ENCODE data around the gene SNX5.

SNX5 gene

DNA sequence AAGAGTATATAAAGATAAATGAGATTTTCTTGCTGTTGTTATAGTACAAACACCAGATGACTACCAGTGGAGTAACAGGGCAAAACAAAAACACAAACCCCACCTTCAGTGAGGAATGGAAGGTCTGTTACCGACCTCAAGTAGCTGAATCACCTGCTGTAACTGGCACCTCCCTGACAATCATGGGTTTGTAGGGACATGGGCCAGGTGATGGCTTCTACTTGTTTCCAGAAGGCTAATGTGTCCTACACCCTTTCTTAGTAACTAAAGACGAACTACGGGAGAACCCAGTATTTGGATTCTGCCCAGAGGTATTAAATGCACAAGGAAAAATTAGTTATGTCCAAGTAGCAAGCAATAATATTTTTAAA, 26.8 kb downstream of the SNX5 start:
- H3K4me3 ChIP-seq (ENCODE audit: low read depth, low read length) = no peak overlapping the region
- no peak for TF ChIP-seq MYC (IDR thresholded peaks at IDR 0.05; ENCODE audit: low read depth, low read length)
- TF ChIP-seq, protein P1, sequence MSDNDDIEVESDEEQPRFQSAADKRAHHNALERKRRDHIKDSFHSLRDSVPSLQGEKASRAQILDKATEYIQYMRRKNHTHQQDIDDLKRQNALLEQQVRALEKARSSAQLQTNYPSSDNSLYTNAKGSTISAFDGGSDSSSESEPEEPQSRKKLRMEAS (IDR thresholded peaks at IDR 0.05; ENCODE audit: low read depth, low read length) = no peak
- no peak for TF ChIP-seq POLR2A (IDR thresholded peaks at IDR 0.05; ENCODE audit: extremely low read depth, insufficient read length)
- TF ChIP-seq, protein P2, sequence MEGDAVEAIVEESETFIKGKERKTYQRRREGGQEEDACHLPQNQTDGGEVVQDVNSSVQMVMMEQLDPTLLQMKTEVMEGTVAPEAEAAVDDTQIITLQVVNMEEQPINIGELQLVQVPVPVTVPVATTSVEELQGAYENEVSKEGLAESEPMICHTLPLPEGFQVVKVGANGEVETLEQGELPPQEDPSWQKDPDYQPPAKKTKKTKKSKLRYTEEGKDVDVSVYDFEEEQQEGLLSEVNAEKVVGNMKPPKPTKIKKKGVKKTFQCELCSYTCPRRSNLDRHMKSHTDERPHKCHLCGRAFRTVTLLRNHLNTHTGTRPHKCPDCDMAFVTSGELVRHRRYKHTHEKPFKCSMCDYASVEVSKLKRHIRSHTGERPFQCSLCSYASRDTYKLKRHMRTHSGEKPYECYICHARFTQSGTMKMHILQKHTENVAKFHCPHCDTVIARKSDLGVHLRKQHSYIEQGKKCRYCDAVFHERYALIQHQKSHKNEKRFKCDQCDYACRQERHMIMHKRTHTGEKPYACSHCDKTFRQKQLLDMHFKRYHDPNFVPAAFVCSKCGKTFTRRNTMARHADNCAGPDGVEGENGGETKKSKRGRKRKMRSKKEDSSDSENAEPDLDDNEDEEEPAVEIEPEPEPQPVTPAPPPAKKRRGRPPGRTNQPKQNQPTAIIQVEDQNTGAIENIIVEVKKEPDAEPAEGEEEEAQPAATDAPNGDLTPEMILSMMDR (IDR thresholded peaks at IDR 0.05; ENCODE audit: low read depth, low read length) = no peak
- DNase-seq (ENCODE audit: low read depth) = no peak

DNA sequence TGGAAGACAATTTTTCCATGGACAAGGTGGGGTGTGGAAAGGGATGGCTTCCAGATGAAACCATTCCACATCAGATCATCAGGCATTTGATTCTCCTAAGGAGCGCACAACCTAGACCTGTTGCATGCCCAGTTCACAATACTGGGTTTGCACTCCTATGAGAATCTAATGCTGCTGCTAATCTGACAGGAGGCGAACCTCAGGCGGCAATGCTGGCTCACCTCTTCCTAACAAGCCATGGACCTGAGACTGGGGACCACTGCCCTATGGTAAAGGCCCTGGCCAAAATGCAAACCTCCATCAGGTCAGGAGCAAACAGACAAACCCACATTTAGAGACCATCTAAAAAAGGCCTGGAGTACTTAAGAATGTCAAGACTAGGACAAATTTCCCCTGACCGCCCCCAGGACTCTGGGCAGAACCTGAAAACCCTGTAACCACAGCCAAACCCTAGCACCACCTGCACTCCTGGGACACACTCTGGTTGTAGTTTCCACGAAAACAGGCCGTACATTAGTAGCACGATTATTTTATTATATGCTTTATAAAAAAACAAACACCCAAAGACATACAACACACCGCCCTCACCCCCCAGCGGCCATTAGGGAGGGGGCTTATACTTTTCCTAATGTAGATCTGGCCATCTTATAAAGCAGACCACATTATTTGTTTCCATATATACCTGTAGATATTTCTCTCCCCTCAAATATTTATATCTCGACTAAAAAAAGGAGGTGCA, 27.3 kb downstream of the SNX5 start:
- TF ChIP-seq POLR2A (IDR thresholded peaks at IDR 0.05; ENCODE audit: extremely low read depth, insufficient read length) = no peak
- no peak for TF ChIP-seq MYC (IDR thresholded peaks at IDR 0.05; ENCODE audit: low read depth, low read length)
- DNase-seq (ENCODE audit: low read depth) = no peak
- H3K4me3 ChIP-seq (ENCODE audit: low read depth, low read length) = no peak overlapping the region

DNA sequence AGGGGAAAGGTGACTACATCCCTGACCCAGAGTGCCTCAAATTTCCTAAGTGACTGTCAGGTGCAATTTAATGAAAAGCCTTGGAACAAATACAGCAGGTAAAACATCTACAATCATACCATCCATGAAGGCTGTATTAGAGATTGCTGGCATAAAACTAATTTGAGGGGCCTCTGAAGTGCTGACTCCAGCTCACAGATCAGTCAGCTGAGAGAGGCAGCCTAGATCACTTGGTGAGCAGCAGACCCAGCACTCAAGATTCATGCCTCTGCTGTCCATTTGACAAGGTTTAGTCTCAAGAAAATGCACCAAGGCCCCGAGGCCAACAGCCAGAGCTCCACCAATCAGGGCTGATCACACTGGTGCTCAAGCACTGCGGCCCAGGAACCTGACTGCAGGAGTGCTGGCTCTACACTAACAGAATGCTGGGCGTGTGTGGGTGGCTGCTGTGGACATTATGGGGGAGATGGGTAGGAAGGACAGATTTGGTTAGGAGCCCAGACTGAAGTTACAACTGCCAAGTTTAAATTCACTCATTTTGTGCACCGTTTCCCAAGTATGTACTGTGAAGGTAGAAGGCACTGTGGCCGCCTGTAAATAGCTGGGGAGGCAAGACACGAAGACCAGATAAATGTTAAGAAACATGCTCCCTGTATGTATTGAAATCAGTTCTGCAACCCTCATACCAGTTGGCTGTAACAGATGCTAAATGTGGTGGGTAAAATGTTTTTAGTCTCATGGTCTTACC, 28.2 kb downstream of the SNX5 start:
- DNase-seq (ENCODE audit: low read depth) = peak; percentile 39
- no peak overlapping the region for H3K4me3 ChIP-seq (ENCODE audit: low read depth, low read length)
- TF ChIP-seq POLR2A (IDR thresholded peaks at IDR 0.05; ENCODE audit: extremely low read depth, insufficient read length) (peak; percentile 9), MYC (IDR thresholded peaks at IDR 0.05; ENCODE audit: low read depth, low read length) (no peak; the same call in 1 of the 2 replicates)

DNA sequence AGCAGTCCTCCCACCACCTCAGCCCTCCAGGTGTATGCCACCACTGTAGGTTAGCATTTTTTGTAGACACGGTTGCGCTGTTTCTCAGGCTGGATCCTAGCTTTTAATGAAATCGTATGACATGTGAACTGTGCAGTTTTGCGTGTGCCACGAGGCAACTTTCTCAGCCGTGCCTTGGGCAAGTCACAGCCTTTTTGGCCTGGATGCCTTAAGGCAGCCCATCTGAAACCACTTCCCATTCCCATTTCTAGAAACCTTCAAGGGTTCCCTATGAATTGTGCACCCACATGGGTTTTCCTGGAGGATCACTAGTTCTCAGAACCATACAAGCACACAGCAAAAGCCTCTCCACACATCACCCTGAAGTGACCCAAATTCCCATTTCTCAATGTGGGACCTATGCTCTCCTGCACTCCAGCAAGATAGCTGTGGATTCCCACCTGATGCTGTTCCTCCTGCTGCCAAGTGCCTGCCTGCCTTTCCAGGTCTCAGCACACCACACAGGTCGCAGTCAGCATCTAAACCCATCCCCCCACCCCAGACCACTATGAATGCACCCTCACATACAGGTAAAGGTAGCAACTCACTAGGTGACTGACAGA, 28.9 kb downstream of the SNX5 start:
- no peak for DNase-seq (ENCODE audit: low read depth)
- TF ChIP-seq, protein P1 (IDR thresholded peaks at IDR 0.05; ENCODE audit: low read depth, low read length) = no peak
- TF ChIP-seq MYC (IDR thresholded peaks at IDR 0.05; ENCODE audit: low read depth, low read length) = peak; percentile 17; the same call in 1 of the 2 replicates
- TF ChIP-seq, protein P2 (IDR thresholded peaks at IDR 0.05; ENCODE audit: low read depth, low read length) = no peak
- peak; percentile 20 for TF ChIP-seq POLR2A (IDR thresholded peaks at IDR 0.05; ENCODE audit: extremely low read depth, insufficient read length)
- no peak overlapping the region for H3K4me3 ChIP-seq (ENCODE audit: low read depth, low read length)

DNA sequence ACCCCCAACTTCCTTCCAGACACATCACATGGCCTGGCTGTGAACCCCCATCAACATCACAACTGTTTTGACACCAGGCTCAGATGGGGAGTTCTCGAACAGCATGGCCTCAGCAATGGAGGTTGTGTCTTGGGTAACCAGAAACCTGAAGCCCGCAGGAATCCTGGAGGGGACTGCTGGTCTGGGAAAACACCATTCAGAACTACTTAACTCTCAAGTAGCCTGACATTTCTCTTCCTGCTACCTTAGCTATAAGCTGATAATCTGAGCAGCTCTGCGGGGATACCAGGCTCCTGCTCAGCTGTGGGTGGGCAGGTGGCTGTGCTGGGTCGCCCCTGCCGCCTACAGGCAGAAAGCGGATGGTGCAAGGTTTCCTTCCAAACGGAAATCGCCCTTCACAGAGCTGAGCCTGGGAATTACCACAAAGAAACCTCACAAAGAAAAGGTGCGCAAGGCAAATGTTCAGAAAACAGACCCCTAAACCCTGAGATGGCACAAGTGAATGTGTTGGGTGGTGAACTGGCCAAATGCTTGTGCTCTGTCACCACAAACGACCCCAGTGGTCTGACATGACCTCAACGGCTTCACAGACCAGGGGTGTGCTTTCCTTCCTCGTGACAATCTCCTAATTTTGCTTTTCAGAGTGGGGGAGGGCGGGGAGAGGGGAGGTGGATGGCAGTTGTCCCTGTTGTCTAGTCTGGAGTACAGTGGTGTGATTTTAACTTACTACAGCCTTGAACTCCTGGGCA, 29.5 kb downstream of the SNX5 start:
- TF ChIP-seq, protein P2 (IDR thresholded peaks at IDR 0.05; ENCODE audit: low read depth, low read length) = peak; percentile 81
- 0 out of 2 replicates have a peak, but pooled peaks have one; percentile 46 for TF ChIP-seq MYC (IDR thresholded peaks at IDR 0.05; ENCODE audit: low read depth, low read length)
- TF ChIP-seq, protein P1 (IDR thresholded peaks at IDR 0.05; ENCODE audit: low read depth, low read length) = no peak
- H3K4me3 ChIP-seq (ENCODE audit: low read depth, low read length) = no peak overlapping the region
- DNase-seq (ENCODE audit: low read depth) = peak; percentile 73

DNA sequence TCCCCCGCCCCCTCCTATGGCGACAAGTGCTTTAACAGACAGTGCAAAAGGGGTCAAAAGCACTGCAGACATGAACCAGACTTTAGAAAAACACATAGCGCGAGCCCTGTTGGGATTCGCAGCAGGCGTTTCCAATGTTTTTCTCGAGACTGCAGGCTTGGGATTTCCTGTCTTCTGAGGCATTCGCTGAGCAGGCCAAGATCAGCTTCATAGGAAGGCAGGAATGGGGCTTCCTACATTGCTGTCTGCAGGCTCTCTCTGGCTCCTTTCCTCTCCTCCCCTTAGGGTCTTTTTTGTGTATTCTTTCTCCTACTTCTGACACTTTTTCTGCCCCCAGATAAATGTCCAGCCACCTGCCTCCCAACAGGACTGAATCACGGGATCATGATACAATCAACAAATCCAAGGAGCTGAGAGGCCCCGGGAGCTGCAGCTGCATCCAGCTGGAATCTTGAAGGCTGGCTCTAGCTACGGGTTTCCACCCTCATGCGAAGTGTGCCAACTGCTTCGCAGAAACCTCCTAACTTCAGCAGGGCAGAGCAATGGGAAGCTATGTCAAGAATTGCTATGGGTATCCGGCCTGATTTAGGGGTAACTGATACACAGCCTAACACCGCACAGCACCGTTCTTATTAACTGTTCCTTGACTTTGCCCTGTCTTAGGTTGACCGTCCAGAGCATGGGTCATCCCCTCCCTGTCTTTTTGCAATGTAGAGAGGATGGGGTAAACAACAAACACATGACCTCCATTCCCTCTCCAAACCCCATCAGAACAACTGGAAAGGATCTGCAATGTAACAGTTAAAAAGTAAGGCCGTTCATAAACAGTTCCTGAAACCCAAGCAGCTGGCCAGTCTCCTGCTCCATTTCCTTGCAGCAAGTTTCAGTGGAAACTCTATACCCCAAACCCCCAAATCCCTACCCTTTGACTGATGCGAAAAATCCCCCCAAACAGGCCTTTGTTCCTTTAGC, 31.5 kb downstream of the SNX5 start:
- H3K4me3 ChIP-seq (ENCODE audit: low read depth, low read length) = no peak overlapping the region
- no peak for DNase-seq (ENCODE audit: low read depth)
- TF ChIP-seq, protein P1 (IDR thresholded peaks at IDR 0.05; ENCODE audit: low read depth, low read length) = no peak
- TF ChIP-seq POLR2A (IDR thresholded peaks at IDR 0.05; ENCODE audit: extremely low read depth, insufficient read length) (no peak), MYC (IDR thresholded peaks at IDR 0.05; ENCODE audit: low read depth, low read length) (no peak)
- TF ChIP-seq, protein P2 (IDR thresholded peaks at IDR 0.05; ENCODE audit: low read depth, low read length) = no peak
